Measurements from ENCODE around the gene SLC38A8.

- no peak for TF ChIP-seq TAF1 (IDR thresholded peaks at IDR 0.05; ENCODE audit: borderline replicate concordance, low read depth, low read length)
- no peak for TF ChIP-seq POLR2A (IDR thresholded peaks at IDR 0.05; ENCODE audit: low read depth, low read length)
- TF ChIP-seq POLR2AphosphoS5 (IDR thresholded peaks at IDR 0.05; ENCODE audit: low read depth, low read length): no peak
Measured at GRCh38 chr16:84016477-84016876, 26.1 kb downstream of the SLC38A8 start.

All from GM12892 (cell line).